NCI-H2196 (cell line): ENCODE results near the gene POP5.

ENCODE experiments used
- DNase-seq: peaks from one replicate; lab custom pipeline; 2025; ENCODE audit not compliant: unreplicated experiment; lab: John Stamatoyannopoulos, UW

POP5 gene

GRCh38 chr12:120590741-120591407, 9.7 kb upstream of the POP5 start:
- no peak for DNase-seq

GRCh38 chr12:120588948-120589930, 8.0 kb upstream of the POP5 start:
- no peak for DNase-seq

GRCh38 chr12:120588371-120588770, 7.2 kb upstream of the POP5 start:
- no peak for DNase-seq

GRCh38 chr12:120586860-120587259, 5.7 kb upstream of the POP5 start:
- no peak for DNase-seq

GRCh38 chr12:120586206-120586605, 5.0 kb upstream of the POP5 start:
- no peak for DNase-seq

- peak; percentile 39 for DNase-seq
Observed at GRCh38 chr12:120584343-120585149, 3.3 kb upstream of the POP5 start.

GRCh38 chr12:120583478-120584030, 2.4 kb upstream of the POP5 start:
- peak; percentile 85 for DNase-seq

GRCh38 chr12:120581998-120582397, 796 bp upstream of the POP5 start:
- DNase-seq: no peak

GRCh38 chr12:120579179-120579578, 2.0 kb downstream of the POP5 start:
- no peak for DNase-seq

- DNase-seq: no peak
Observed at GRCh38 chr12:120574106-120574505, 7.1 kb downstream of the POP5 start.

GRCh38 chr12:120573560-120573959, 7.6 kb downstream of the POP5 start:
- no peak for DNase-seq

GRCh38 chr12:120571299-120571698, 9.9 kb downstream of the POP5 start:
- no peak for DNase-seq

GRCh38 chr12:120563495-120563894, 17.7 kb downstream of the POP5 start:
- no peak for DNase-seq

- no peak for DNase-seq
Observed at GRCh38 chr12:120562906-120563305, 18.3 kb downstream of the POP5 start.

- no peak for DNase-seq
Observed at GRCh38 chr12:120557589-120557988, 23.6 kb downstream of the POP5 start.

GRCh38 chr12:120554678-120555077, 26.5 kb downstream of the POP5 start:
- no peak for DNase-seq

- DNase-seq: no peak
Observed at GRCh38 chr12:120546050-120546386, 35.2 kb downstream of the POP5 start.

- no peak for DNase-seq
Observed at GRCh38 chr12:120544691-120545090, 36.5 kb downstream of the POP5 start.

GRCh38 chr12:120542166-120542565, 39.0 kb downstream of the POP5 start:
- no peak for DNase-seq

- DNase-seq: no peak
Observed at GRCh38 chr12:120540445-120540844, 40.8 kb downstream of the POP5 start.

GRCh38 chr12:120539303-120539702, 41.9 kb downstream of the POP5 start:
- DNase-seq: no peak
